Suprapubic skin (tissue), 4 donors: Measurements from ENCODE around the gene TUBB. TPM values are rescaled to one million over a fixed set of nuclear protein-coding genes. Genes with fewer than 3 reads are reported as not detected.

Source experiments
- DNase-seq, 2 donors: peaks; one replicate each; pipeline ENCODE4 v3.0.0-alpha.2; 2019; ENCODE audit warnings: low spot score in 2 of 2
- H3K27ac ChIP-seq: fragments of 200-600 bp; sonication (generic); one replicate; pipeline ENCODE4 v1.5.1; 2019
- H3K27me3 ChIP-seq: fragments of 200-600 bp; sonication (generic); one replicate; pipeline ENCODE4 v1.5.1; 2019
- H3K36me3 ChIP-seq: fragments of 200-600 bp; sonication (generic); one replicate; pipeline ENCODE4 v1.5.1; 2019
- H3K4me1 ChIP-seq: fragments of 200-600 bp; sonication (generic); one replicate; pipeline ENCODE4 v1.5.1; 2019
- H3K4me3 ChIP-seq: fragments of 200-600 bp; sonication (generic); one replicate; pipeline ENCODE4 v1.5.1; 2019; ENCODE audit warnings: mild to moderate bottlenecking
- H3K9me3 ChIP-seq: fragments of 200-600 bp; sonication (generic); one replicate; pipeline ENCODE4 v1.5.1; 2019
- CTCF ChIP-seq, 2 donors: fragments of 200-600 bp in 1 of 2; fragments of 450-650 bp in 1 of 2; sonication (generic) in 1 of 2; IDR thresholded peaks; one replicate each; pipeline ENCODE4 v1.5.1; 2016 to 2019; ENCODE audit warnings: antibody characterized with exemption in 2 of 2, mild to moderate bottlenecking in 1 of 2, moderate library complexity in 1 of 2
- EP300 ChIP-seq: sonication (generic); formaldehyde crosslinking; IDR thresholded peaks from one replicate; pipeline ENCODE4 v1.6.1; 2017; ENCODE audit warnings: antibody characterized with exemption
- POLR2A ChIP-seq, 2 donors: fragments of 450-650 bp; IDR thresholded peaks; one replicate each; pipeline ENCODE4 v1.6.1; 2017; ENCODE audit warnings: antibody characterized with exemption in 2 of 2, mild to moderate bottlenecking in 2 of 2, moderate library complexity in 2 of 2
- POLR2AphosphoS5 ChIP-seq, 3 donors: sonication (generic); formaldehyde crosslinking; IDR thresholded peaks; one replicate each; pipeline ENCODE4 v1.6.1; 2017; ENCODE audit warnings: antibody characterized with exemption in 3 of 3
- WGBS: methylation state at CpG from one replicate; pipeline ENCODE4 v1.1.5; 2018; 5-methylcytosine and 5-hydroxymethylcytosine counted together
- total RNA-seq, 4 donors: library from RNA; depleted of rRNA; stranded (reverse); fragments of >200 nt; gene quantifications; one replicate each; pipeline ENCODE4 v1.1.0, GENCODE V29; 2016

TUBB gene
- total RNA-seq, 4 donors from 2014 or later, result 166 to 348 (median 244) TPM

- WGBS, result 49% methylated on average over 13 of the region's 30 CpGs
- Histone ChIP-seq H3K27ac (no peak overlapping the region), H3K9me3 (no peaks in the 10 kb centered on the region), H3K27me3 (no peaks in the 10 kb centered on the region), H3K36me3 (peaks cover 81% of the 10 kb centered on the region), H3K4me3 (no peak overlapping the region), H3K4me1 (peaks cover 28% of the 10 kb centered on the region)
- TF ChIP-seq EP300 (no peak), POLR2A (IDR thresholded peaks at IDR 0.05) (no peak), POLR2AphosphoS5 (IDR thresholded peaks at IDR 0.05) (no peak), CTCF (IDR thresholded peaks at IDR 0.05) (peak; percentile 47 to 73)
- DNase-seq, result peak in 1 of 2 donors; percentile 87
These were observed 10.7 kb downstream of the TUBB start for GRCh38 chr6:30730601-30731435.

GRCh38 chr6:30732237-30732943 is 12.2 kb downstream of the TUBB start:
- no peak for TF ChIP-seq CTCF (IDR thresholded peaks at IDR 0.05)
- no peak for TF ChIP-seq POLR2A (IDR thresholded peaks at IDR 0.05)
- TF ChIP-seq POLR2AphosphoS5 (IDR thresholded peaks at IDR 0.05), result no peak
- TF ChIP-seq EP300, result no peak

GRCh38 chr6:30735668-30736314 is 15.6 kb downstream of the TUBB start:
- H3K36me3 ChIP-seq, result peaks cover 75% of the 10 kb centered on the region
- H3K27me3 ChIP-seq, result no peaks in the 10 kb centered on the region
- H3K9me3 ChIP-seq, result no peaks in the 10 kb centered on the region
- TF ChIP-seq POLR2A (IDR thresholded peaks at IDR 0.05) (no peak), CTCF (IDR thresholded peaks at IDR 0.05) (no peak), POLR2AphosphoS5 (IDR thresholded peaks at IDR 0.05) (no peak), EP300 (no peak)
- 89% methylated on average over 8 of the region's 8 CpGs for WGBS
- H3K27ac ChIP-seq, result no peak overlapping the region
- H3K4me1 ChIP-seq, result peaks cover 35% of the 10 kb centered on the region
- DNase-seq, result no peak
- H3K4me3 ChIP-seq, result no peak overlapping the region

More at GRCh38 chr6:30732237-30732943, 12.2 kb downstream of the TUBB start:
- DNase-seq, result no peak
- no peaks in the 10 kb centered on the region for H3K27me3 ChIP-seq
- H3K4me1 ChIP-seq, result peaks cover 26% of the 10 kb centered on the region
- 90% methylated on average over 12 of the region's 12 CpGs for WGBS
- H3K36me3 ChIP-seq, result peaks cover 79% of the 10 kb centered on the region
- no peak overlapping the region for H3K4me3 ChIP-seq
- no peaks in the 10 kb centered on the region for H3K9me3 ChIP-seq
- no peak overlapping the region for H3K27ac ChIP-seq

GRCh38 chr6:30738532-30738931 is 18.4 kb downstream of the TUBB start:
- Histone ChIP-seq H3K36me3 (peaks cover 54% of the 10 kb centered on the region), H3K9me3 (no peaks in the 10 kb centered on the region), H3K27me3 (no peaks in the 10 kb centered on the region), H3K27ac (no peak overlapping the region), H3K4me1 (peaks cover 50% of the 10 kb centered on the region), H3K4me3 (no peak overlapping the region)
- no peak for DNase-seq
- 87% methylated on average over 6 of the region's 6 CpGs for WGBS
- TF ChIP-seq CTCF (IDR thresholded peaks at IDR 0.05), result no peak
- no peak for TF ChIP-seq POLR2A (IDR thresholded peaks at IDR 0.05)
- TF ChIP-seq EP300, result no peak
- no peak for TF ChIP-seq POLR2AphosphoS5 (IDR thresholded peaks at IDR 0.05)

GRCh38 chr6:30740540-30740870 is 20.4 kb downstream of the TUBB start:
- no peak overlapping the region for H3K4me3 ChIP-seq
- H3K36me3 ChIP-seq, result peaks cover 44% of the 10 kb centered on the region
- TF ChIP-seq EP300, result no peak
- TF ChIP-seq CTCF (IDR thresholded peaks at IDR 0.05), result no peak
- no peak for TF ChIP-seq POLR2A (IDR thresholded peaks at IDR 0.05)
- no peak for TF ChIP-seq POLR2AphosphoS5 (IDR thresholded peaks at IDR 0.05)
- H3K9me3 ChIP-seq, result no peaks in the 10 kb centered on the region
- peaks cover 64% of the 10 kb centered on the region for H3K4me1 ChIP-seq
- H3K27me3 ChIP-seq, result no peaks in the 10 kb centered on the region
- H3K27ac ChIP-seq, result no peak overlapping the region
- 94% methylated on average over 2 of the region's 2 CpGs for WGBS
- no peak for DNase-seq
